ENCODE measurements around the gene POU2AF3. TPM values are rescaled to one million over a fixed set of nuclear protein-coding genes. Genes with fewer than 3 reads are reported as not detected.

The POU2AF3 gene
- total RNA-seq, 1 donor from 2014 or later = 0.41 TPM

DNA sequence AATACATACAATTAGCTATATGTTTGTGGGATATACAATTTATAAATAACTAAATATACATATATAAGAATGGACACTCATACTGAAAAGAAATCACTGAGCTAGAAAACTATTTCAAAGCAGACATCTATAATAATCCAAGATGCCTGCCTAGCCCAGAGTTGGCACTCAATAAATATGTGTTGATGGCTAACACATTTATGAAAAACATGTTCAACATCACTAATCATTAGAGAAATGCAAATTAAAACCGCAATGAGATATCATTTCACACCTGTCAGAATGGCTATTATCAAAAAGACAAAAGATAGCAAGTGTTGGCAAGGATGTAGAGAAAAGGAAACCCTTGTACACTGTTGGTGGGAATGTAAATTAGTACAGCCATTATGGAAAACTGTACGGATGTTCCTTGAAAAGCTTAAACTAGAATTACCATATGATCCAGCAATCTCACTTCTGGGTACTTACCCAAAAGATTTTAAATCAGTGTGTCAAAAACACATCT is 50.9 kb downstream of the POU2AF3 start:
- FAIRE-seq (no peak), DNase-seq (ENCODE audit: low spot score in 2 of 2) (no peak)

DNA sequence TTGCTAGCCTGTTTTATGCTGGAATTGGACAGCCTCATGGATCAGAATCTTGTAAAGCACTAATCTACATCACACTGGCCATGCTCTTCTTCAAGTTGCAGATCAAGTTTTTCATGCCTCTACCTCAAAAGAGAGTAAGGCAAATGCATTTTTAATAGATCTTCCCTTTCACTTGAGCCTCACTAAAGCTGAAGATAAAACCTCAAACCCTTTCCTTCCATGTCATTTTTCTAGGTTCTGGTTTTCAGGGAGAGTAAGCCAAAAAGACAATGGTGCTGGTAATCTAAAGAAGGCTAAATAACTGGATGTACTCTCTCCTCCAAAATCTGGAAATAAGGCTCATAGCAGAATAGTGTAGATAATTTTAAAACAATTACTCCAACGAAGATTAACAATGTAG is 52.5 kb downstream of the POU2AF3 start:
- FAIRE-seq = no peak

DNA sequence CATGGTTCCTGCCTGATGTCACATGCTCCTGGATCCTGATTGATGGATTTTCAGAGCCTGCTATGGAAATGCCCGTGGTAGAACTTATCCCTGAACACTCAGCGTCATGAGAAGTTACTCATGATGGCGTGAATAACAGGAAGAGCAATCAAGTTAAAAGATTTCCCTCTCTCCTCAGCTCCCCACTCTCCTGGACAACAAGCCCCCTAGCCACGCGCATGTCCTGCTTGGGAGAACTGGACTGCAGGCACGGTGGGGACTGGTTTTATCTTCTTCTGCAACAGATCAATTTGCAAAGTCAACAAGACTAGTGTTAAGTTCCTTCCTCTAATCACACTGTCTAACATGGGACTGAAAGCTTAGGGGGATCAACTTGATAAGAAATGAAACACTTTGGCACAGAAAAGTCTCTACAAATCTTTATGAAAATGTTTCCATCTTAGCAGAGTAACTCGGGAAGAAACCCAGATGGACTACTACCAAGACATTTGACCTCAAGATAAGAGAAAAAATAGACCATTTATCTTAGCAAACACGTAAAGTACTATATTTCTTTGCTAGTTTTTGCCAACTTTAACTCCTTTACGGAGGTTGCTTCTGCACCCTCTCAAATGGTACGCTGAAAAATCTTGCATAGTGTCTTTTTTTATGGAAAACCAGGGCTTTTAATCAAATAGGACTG is 53.2 kb downstream of the POU2AF3 start:
- FAIRE-seq (no peak), DNase-seq (ENCODE audit: low spot score in 2 of 2) (no peak)

More for the DNA sequence above, 52.5 kb downstream of the POU2AF3 start:
- DNase-seq (ENCODE audit: low spot score in 2 of 2) = no peak

DNA sequence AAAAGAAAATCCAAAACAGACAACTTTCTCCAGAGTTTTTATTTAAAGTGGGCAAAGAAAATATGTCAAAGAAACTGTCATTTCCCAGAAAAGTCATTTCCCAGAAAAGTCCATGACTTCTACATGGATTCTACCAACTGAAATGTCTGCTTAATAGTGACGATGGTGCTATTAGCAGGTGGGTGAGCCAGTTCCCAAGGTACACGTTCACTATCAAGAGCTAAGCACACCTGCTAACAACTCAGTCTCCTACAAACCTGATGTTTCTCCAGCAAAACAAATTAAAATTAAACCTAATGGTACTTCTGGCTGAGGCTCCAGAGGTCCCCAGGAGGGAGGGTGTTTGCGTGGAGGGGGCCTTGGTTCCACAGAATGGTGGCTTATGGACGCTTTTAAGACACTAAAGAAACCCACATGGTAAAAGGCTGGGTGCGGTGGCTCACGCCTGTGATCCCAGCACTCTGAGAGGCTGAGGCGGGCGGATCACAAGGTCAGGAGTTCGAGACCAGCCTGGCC is 53.9 kb downstream of the POU2AF3 start:
- no peak for FAIRE-seq
- no peak for DNase-seq (ENCODE audit: low spot score in 2 of 2)

DNA sequence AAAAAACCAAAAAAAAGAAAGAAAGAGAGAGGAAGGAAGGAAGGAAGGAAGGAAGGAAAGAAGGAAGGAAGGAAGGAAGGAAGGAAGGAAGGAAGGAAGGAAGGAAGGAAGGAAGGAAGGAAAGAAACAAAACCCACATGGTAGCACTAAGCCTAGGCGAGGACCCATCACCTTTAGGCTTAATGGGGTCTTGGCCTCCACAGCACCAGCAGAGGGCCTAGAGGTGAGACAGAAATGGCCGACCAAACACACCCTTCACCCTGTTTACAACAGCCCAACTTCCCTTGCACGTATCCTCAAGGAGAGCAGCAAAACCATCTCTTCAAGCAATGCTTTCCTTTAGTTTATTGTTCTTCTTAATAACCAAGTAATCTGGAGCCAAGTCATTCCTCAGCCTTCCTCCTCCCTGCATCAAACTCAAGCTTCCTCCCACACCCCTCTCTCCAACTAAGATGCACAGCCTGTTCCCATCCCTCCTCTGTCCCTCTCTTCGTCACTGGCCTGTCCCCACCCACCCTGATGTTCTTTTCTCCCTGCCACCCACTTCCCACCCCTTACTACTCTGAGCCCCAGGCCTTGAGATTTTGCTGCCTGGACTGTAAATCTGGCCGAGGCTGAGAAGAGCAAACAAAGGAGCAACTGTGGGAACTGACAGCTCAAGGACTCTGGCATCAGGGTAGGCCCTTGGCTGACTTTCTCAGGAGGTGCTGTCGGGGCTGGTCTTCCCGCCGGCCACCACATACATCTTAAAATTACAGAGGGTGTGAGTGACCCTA is 54.8 kb downstream of the POU2AF3 start:
- FAIRE-seq (no peak), DNase-seq (ENCODE audit: low spot score in 2 of 2) (no peak)

DNA sequence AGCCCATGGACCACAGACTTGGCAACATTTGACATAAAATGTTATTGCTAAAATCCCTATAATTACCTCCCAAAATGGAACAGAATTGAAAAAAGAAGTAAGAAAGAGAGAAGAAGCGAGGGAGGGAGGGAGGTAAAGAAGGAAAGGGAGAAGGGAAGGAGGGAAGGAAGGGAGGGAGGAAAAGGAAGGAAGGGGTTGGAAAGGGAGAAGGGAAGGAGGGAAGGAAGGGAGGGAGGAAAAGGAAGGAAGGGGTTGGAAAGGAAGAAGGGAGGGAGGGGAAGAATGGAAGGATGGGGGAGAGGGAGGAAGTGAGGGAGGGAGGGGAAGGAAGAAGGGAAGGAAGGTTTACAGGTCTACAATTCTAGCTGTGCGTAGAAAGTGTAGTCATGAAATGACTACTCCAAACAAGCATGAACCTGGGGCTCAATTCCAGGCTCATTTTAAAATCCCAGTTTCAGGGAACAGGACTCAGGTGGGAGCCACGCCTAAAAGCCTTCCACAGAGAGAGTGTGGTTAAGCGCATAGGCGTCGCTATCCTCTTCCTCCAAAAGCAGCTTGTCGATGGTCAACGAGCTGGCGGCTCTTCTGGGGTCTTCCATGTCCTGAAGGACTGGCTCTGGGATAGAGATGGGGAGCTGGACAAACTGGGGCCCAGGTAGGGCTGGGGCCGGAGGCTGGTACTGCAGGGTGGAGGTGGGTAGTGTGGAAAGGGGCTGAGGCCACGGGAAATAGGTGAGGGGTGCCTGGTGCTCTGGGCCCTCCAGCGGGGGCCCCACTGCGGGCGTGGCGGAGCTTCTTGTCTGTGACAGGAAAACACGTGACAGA is 55.6 kb downstream of the POU2AF3 start:
- no peak for DNase-seq (ENCODE audit: low spot score in 2 of 2)
- FAIRE-seq = no peak

DNA sequence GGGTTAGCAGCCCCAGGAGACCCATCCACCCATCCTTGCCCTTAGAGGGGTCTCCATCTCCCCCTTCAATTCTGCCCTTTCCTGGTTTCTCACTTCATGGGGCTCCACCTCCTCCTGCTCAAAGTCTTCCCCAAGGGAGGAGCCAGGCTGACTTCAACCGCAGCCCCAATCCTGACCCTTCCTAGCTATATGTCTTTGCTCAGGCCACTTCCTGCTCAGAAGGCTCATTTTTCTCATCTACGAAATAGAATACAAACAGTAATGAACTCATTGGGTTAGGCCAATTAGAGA is 56.2 kb downstream of the POU2AF3 start:
- no peak for FAIRE-seq
- no peak for DNase-seq (ENCODE audit: low spot score in 2 of 2)

DNA sequence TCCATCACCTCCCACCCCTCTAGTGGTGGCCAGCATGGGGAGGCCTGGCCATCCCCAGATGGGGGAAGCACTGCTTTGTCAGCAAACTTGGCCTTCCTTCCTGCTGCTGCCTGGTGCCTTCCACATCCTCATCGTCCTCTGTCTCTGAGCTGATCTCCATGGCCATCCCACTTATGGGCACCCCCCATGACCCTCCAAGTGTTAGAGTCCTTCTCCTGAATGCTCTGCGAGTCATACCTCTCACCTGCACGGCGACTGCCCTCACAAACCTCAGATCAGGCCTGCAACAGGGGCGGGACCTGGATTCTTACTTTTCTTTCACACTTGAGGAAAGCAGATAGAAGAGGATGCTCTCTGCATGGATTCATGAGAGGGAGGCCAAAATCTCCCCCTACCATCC is 56.8 kb downstream of the POU2AF3 start:
- FAIRE-seq = no peak
- no peak for DNase-seq (ENCODE audit: low spot score in 2 of 2)

DNA sequence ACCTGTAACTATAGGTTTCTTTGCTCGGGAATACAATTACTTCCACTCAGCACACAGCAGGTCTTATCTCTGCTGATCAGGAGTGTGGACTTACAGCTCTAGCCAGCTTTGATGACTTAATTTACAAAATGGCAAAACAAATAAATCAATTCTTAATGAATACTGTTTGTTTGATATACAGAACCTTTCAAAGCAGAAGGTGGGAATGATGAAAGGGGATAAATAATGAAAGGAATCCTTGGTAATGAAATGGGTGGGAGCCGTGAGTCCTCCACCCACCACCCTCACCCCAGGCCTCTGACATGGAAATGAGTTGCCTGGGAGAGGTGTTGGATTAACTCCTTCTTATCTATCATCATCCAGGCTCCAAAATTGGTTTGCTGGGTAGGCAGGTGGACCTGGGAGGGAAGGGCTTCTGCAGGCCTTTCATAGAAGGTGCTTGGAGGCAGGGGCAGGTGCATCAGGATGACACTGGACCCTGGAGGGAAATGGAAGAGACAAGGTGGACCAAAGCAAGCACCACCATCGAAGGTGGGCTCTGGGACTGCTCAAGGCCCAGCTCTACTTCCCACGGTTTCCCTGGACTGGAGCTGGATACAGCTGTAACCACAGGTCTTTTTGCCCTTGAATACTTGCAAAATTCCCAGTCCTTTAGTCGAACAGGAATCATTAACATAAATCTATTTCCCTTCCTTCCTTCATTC is 57.8 kb downstream of the POU2AF3 start:
- DNase-seq (ENCODE audit: low spot score in 2 of 2) = no peak
- no peak for FAIRE-seq

DNA sequence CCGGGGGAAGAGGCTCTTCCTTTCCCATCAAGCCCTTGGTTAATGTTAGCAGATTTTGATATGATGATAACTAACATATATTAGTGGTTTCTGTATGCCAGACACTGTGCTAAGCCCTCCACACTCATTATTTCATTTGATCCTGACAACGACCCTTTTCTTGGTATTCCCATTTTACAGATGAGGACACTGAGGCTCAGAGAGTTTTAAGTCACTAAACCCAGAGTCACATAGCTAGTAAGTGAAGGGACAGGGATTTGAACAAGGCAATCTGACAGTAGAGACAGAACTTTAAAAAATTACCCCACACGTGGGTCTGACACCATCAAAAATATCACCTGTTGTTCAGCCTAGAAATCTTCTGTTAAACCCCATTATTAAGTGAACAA is 58.3 kb downstream of the POU2AF3 start:
- DNase-seq (ENCODE audit: low spot score in 2 of 2) = no peak
- FAIRE-seq = no peak

DNA sequence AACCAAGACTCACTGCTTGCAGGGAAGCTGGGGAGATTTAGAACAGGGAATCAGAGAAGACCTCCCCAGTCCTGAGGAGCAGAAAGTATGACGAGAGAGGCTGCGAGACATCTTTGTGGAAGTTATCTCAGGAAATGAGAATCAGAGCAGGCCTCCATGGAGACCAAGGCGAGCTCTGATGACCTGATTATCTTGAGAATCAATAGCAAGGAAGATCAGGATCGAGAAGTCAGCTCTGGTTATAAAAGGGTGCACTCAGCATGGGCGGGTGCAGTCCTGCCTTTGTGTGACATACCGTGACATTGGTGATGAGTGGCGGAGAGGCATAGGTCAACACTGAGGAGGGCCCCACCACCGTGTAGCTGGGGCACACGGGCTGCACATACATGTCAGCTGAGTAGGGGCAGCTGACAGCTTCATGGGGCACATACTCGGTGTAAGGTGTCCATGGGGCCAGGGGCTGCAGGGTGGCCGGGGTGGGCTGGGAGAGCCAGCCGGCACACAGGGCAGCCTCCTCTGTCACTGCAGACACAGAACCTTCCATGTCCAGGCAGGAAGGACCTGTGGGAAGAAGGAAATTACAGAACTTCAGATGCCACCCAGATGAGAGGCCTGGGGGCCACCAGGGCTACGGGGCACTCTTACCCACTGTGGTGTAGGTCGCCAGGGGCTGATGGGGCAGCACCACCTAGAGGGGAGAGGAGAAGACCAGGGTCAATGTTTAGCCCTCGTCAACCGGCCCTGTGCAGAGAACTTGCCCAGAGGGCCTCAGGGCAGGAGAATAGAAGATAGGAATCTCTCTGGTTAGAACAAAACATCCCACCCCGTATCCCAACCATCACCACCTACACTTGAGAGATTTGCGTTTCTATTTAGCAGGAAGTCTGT is 59.0 kb downstream of the POU2AF3 start:
- FAIRE-seq (no peak), DNase-seq (ENCODE audit: low spot score in 2 of 2) (no peak)

Small RNA genes lying within 50 kb of the gene (small RNA-seq; reads per million reads assigned to genes)
- not detected for gene MIR4491

Other genes with a start within 250 kb of the POU2AF3 start
- not detected for gene POU2AF2, start 52.8 kb upstream of the POU2AF3 start, total RNA-seq
- not detected for gene POU2AF1, start 80.7 kb downstream of the POU2AF3 start, total RNA-seq
- gene BTG4, start 213.8 kb downstream of the POU2AF3 start, total RNA-seq = not detected
- not detected for gene HOATZ, start 216.2 kb downstream of the POU2AF3 start, total RNA-seq
- gene LAYN, start 242.2 kb downstream of the POU2AF3 start, total RNA-seq = 4.1 TPM